T-helper 22 cell (primary cell): Measurements from ENCODE around the gene SPATA12.

ENCODE experiments used
- DNase-seq: peaks from one replicate; pipeline ENCODE4 v3.0.0-alpha.2; 2020; ENCODE audit warnings: low read depth

Gene SPATA12, protein sequence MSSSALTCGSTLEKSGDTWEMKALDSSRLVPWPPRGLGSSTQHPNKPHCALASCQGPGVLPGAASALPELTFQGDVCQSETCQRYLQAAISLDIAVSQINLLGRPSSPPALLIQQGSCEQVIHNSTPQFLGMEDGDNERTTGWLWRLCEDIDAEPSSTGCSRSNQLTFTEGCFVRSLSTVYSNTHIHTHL

DNA sequence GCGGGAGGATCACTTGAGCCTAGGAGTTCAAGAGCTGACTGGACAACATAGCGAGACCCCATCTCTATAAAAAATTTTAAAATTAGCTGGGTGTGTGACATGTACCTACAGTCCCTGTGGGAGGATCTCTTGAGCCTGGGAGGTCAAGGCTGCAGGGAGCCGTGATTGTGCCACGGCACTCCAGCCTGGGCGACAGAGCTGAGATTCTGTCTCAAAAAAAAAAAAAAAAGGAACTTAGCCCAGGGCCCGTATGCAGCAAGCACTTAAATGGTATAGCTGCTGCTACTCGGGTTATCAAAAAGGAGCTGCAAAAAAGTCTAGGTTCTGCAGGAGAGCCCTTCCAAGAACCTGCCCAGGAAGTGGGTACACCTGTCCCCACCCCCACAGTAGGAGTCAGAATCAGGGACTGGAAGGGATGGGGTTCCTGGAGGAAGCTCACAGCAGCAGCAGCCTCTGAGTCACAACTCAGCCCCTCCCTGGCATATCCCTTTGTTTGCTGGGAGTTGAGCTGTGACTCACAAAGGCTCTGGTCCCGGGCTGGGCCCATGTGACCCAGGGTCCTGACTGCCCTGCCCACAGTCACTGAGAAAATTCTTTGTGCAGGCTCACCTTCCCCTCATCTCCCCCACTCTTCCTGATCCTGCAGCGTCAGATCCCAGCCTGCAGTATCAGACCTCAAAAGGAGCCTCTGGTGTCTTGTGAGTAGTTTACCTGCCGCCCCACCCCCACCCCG, at the start of gene SPATA12:
Gene SPATA12, plus strand, starts transcription at position 576 of the 733 bp plus-strand sequence. CDS start 13,031 bp downstream, outside the sequence.
- DNase-seq: no peak

DNA sequence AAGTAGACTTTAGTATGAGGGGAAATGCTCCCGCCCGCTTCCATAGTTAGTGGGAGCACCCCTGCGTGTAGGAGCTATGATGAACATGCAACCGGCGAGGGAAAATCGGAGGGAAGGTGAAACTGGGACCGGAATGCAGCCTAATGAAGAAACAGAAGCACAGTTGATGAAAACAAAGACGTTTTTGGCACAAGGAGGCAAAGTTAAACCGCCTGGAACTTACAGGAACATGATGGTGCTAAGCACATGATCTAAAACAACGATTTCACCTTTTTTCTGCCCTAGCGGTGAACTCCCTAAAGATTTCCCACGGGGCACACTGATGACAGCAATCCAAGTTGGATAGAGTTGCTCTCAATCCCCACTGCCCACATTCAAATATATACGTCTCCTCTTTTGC, 49.4 kb upstream of the SPATA12 start:
- no peak for DNase-seq

DNA sequence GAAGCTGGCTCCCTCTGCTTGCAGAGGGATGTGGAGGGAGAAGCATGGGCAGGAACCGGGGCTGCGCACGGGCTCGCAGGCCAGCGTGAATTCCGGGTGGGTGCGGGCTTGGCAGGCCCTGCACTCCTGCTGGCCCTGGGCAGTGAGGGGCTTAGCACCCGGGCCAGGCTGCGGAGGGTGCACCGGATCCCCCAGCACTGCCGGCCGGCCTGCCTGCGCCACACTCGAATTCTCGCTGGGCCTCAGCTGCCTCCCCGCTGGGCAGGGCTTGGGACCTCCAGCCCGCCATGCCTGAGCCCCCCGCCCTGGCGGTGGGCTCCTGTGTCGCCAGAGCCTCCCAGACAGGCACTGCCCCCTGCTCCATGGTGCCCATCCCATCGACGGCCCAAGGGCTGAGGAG, 47.6 kb upstream of the SPATA12 start:
- DNase-seq: no peak

DNA sequence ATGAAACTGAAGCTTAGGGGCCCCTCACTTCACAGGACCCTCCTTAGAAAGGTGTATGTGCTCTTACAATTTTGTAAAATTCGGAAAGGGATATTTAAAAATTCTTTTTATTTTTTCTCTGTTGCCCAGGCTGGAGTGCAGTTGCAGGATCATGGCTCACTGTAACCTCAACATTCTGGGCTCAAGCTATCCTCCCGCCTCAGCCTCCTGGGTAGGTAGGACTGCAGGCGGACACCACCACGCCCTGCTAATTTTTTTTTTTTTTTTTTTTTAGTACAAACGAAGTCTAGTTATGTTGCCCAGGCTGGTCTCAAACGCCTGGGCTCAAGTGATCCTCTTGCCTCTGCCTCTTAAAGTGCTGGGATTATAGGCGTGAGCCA, 45.1 kb upstream of the SPATA12 start:
- no peak for DNase-seq

DNA sequence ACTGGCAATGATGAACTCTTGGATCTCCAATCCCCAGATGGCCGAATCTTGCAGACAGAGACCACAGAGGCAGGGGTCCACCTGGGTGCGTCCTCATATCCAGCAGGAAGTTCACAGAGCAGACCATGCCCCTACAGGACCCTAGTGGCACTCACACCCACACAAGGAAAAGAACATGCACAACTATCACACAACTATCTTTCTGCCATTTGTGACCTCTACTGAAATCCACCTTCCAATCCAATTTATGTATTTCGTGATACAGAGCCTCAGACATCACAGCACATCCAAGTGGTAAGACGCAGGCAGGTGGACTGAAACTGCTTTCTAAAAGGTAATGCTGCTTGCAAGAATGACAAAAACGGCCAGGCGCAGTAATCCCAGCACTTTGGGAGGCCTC, 44.6 kb upstream of the SPATA12 start:
- no peak for DNase-seq

DNA sequence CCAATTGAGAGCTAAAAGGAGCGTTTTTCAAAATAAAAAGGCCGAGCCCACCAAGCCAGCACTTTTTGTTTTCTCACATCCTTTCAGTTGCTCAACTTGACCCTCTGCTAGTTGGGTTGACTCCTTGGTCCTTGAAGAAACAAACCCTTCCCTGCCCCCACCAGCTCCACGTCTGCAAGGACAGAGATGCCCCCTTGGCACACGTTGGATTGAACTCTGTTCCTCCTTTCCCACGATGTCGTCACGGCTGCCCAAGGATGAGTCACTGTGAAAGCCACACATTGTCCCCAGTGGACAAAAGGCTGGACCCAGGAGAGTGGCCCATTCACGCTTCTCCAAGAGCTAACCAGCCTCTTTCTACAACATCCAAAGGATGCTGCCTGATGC, 43.0 kb upstream of the SPATA12 start:
- no peak for DNase-seq

DNA sequence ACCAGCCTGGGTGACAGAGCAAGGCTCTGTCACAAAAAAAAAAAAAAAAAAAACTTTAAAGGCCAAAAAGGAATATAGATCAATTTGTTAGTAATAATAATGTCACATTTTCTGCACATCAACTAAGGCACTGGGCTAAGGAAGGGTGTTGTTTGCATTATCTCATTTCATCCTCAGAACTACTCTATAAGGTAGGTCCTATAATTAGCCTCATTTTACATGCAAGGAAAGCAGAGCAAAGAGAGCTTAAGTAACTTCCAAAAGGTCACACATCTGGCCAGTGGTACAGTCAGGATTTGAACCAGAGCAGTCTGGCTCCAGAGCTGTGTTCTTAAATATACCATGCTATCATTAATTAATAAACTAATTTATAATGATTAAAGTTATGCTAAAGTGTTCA, 42.2 kb upstream of the SPATA12 start:
- DNase-seq: no peak

DNA sequence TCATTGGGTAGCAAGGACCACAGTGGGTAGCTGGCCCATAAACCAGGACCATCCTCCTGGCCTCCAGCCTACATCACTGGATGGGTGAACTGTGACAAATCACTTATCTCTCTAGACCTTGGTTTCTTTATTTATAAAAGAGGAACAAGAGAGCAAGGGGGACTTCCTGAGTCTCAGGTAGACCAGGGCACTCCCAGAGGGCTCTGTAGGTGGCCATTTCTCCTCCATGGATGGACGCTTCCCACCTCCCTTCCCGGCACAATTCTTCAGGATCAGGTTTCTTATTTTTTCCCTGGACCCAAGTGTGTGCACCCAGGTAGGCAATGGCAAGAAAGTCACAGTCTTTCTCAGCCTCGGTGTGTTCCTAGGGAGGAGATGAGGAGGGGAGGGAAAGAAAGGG, 41.4 kb upstream of the SPATA12 start:
- DNase-seq: no peak

DNA sequence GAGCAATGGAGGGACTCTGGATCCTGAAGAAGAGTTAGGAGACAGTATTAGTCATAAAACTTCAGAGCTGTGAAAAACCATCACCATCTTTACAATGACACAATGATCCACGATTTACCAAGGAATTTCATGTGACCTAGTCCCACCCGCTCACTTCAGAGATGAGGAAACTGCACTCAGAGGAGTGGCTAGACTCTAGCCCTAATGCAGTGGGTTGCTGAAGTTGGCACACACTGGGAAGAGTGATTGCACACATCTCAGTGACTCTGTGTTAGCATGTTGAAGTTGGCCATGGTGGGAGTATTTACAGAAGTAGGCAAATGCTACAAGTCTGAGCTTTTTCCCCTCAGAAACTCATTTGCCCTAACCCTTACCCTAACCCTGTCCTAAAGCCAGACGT, 35.2 kb upstream of the SPATA12 start:
- DNase-seq: no peak

DNA sequence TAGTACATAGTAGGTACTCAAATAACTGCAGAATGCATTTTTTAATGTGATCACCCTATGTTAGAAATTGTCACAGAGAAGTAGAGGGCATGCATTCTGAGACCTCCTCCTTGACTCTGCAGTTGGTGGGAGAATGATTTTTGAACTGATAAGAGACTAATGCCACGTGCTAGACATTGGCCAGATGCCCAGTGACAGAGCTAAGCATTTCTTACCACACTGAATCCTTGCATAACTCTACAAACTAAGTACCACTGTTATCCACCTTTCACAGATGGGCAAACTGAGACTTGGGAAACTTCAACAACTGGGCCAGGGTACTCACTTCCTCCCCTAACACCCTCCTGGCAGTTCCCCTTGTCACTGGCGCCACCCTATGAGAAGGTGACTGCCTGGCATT, 33.5 kb upstream of the SPATA12 start:
- DNase-seq: no peak

DNA sequence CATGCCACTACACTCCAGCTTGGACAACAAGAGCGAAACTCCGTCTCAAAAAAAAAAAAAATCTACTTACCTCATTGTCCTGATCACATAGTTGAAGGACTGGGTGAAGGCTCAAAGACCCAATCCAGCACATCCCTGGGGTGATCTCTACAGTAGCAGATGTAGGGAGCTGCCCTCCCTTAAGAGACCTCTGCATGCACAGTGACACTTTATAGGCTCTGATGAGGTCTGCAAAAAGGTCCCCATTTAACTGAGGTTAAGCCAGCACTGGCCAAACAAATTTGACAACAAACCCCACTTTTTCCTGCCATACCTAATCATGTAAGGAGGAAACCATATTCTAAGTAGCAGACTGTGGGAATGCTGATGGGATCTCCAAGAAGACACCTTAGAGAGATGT, 31.1 kb upstream of the SPATA12 start:
- DNase-seq: no peak

DNA sequence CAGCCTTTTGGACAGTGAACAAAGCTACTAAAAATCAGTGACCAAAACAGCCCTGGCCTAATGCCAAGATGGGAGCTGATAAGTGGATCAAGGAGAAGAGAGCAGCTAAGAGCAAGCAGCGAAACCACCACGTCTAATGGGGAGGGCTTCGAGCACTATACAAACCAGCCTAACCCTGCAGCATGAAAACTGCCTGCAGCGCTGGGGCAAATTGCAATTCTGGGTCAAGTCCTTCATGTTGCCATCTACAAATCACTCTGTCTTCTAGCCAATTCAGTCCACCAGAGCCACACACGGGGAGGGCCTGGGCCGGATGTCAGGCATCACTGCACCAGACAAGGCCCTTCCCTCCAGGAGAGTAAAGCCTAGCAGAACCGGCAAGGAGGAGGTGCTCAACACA, 30.5 kb upstream of the SPATA12 start:
- no peak for DNase-seq

DNA sequence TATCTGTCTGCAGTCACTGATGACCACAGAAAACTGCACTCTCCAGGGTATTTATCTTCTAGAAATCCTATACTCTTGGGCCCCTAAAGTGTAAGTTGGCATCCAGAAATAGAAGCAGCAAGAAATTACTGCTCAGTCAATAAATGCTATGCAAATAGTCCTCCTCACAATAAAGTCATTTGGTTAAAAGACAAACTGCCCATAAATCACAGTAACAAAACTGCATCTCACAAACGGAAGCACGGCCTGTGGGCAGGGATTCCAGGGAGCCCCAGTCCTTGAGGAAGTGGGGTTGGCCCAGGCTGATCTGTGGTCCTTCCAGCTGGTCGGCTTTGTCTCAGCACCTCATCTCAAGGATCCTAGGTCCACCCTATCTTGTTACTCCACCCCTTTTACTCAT, 29.7 kb upstream of the SPATA12 start:
- no peak for DNase-seq

DNA sequence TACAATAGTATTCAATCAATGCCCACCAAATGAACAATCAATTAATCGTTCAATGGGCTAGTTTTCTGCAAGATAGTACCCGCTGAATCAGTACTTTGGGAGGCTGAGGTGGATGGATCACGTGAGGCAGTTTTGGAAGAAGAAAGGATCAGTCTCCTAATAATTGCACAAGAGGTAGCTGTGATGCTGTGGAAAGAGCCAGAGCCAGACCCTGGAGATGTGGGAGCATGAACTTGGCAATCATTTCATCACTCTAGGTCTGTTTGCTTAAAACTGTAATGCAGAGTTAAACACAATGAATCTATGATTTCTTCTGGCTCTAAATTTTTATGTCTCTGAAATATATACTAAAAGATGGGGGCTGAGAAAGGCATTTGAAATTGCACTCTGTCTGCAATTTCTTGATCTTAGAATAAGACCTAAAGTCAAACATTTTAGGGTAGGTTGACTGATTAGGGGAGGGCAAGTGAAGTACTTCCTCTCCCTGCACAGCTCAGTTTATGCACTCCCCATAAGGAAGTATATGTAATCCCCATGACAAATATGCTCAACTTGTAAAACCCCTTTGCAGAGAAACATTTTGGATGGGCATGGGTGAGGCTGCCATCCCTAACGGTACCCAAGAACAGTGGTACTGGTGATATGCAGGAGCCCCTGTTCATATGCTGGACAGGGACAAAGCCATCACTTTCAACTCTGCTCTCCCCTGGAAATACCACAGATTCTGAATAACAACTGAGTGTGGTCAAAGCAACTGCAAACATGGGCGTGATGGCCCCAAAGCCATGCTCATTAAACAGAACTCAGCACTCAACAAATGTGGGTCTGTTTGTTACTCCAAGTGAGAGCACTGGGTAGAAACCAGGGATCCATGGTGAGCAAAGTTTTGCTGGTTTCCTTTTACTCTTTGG, 28.6 kb upstream of the SPATA12 start:
- no peak for DNase-seq

DNA sequence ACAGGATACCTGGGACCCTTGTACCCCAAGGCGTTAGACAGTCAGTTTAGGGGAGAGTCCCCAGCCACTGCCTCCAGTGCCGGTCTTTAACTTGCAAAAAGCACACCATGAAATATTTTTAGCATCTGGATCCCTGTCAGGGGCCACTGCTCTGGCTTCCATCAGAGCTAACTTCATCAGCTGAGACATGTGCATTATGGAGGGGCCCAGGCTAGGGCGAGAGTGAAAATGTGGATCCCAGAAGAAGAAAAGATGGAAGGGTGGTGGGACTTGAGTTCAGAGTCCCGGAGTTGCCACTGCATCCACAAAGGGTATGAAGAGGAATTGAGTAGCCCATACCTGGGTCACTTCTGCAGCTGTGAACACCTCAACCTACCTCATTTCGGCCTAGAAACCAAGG, 23.5 kb upstream of the SPATA12 start:
- DNase-seq: no peak

DNA sequence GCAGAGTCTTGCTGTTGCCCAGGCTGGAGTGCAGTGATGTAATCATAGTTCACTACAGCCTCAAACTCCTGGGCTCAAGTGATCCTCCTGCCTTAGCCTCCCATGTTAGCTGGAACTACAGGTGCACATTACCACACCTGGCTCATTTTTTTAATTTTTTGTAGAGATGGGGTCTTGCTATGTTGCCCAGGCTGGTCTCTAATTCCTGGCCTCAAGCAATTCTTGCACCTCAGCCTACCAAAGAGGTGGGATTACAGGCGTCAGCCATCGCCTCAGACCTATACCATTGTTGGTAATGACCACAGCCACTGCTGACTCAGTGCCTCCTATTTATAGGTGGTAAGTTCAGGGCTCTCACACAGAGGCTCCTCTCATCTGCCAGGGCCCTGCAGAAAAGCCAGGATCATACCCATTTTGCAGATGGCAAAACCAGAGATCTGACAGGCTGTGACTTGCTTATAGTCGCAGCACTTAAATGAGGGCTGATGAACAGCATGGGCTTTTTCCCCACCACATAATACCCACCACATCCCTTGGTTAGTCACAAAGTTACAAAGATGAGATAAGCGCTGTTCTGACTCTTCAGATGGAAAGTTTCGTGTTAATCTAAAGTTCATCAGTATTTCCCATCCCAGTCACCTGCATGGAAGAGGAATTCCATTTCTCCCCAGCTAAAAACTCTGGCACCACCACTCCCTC, 21.8 kb upstream of the SPATA12 start:
- DNase-seq: no peak

DNA sequence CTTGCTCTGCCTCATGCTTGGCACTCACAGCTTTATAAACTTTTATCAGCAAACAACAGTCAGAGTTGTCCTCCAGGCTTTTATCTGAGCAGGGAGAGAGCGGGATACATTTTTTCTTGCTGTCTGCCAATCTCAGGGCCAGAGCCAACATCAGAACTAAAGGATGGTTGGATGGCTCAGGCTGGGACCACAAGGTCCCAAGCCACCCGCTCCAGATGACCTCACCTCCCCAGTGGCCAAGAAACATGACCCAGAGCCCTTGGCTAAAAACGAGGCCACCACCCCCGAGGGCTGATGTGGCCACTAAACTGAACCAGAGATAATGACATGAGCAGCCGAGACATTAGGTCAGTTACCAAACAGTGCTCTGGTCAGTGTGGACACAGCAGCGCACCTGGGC, 18.8 kb upstream of the SPATA12 start:
- no peak for DNase-seq

DNA sequence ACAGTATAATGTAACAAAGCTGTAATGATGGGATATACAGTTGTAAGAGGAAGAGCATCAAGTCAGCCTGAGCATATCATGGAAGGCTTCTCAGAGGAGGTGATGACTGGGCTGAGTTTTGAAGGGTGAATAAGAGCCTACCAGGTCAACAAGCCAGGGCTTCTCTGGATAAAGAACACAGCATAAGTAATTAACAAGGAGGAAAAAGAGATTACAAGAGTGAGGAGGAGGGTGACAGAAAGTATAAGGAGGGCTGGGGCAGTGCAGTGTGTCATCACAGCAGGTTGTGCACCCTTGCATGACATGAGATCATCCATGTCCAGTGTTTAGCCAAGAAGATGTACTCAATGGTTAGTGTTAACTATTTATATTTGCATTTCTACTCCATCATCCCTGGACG, 16.9 kb upstream of the SPATA12 start:
- no peak for DNase-seq

DNA sequence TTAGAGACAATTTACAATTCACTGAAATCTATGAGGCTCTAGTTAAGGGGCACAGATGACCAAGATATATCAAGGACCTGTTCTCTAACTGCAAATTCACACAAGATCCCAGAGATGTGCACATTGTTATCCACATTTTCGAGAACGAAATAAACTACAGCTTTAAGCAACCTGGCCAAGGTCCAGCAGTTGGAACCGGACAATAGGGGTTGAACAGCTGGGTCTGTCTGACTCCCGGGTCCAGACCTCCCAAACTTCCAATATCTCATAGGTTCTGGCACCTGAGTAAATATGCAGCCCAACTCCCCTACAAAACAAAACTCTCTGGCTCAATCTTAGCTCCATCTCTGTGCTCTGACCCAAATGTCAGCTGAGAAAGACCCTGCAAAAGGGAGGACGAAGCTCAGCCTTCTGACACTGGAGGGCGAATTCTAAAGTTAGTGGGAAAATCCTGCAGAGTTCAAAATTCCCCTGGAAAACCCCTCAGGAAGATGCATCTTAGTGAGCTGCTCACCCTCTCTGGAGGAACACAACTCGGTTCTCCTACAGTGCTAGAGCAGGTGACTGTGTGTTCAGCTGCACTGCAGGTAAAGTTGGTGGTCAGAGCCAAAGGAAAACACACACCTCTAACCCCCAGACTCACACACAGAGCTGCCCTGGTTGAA, 14.2 kb upstream of the SPATA12 start:
- DNase-seq: no peak

DNA sequence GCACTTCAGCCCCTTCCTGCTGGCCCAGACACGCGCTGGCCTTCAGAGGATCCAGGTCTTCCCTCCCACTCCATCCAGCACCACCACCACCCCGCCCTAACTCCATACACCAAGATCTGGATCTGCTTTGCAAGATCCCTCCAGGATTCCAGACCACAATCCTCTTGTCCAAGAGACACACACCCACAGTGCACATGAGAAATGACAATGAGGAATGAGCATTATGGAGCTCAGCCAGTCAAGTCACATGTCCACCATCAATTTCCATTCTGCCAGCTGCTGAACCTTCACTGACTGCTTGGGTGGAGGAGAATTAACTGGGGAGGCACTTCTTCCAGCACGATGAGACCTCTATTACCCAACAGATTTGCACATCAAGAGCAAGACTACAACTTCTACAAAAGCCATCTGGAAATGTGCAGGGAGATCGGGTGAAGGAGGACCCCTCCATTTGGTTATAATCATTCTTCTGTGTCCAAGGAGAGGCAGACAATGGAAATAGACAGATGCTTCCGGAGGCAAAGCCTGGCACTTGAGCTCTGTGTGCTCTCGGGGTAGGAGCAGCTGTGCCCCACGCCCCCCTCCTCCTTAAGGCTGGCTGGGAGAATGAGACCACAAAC, 12.3 kb upstream of the SPATA12 start:
- DNase-seq: no peak

DNA sequence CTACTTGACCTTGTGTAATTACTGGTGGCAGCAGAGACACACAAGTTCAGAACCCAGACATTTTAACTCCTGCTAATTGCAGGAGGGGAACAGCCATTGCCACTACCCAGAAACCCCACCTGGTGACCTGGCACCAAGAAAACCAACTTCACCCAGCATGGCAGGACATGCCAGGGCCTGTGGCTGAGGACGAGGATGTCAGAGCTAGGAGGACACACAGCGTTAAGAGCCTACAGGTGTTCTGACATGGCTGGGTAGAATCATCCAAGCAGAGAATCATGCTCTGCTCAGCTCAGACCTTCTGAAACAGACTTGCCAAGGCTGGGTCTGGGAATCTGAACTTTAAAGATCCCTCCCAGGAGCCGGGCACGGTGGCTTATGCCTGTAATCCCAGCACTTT, 11.7 kb upstream of the SPATA12 start:
- DNase-seq: no peak

DNA sequence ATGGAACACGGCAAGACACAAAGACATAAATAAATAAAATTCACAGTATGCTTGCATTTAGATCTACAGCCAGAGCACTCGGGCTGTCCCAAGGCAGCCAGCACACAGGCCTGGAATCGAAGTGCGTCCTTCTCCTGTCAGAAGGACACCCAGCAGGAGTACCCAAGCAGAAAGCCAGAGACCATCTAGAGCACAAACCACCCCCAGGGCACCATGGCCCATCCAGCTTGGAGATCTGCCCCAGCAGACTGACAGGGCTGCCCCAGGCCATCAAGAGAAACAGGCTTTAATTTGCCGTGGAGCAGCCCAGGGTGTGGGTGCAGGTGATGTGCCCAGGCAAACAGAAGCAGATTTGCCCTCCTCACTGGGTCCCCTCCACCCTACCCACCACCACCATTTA, 7.8 kb upstream of the SPATA12 start:
- no peak for DNase-seq
